Measurements from ENCODE around the gene NDUFB11.

Gene NDUFB11

GRCh38 chrX:47180346-47180745 is 35.8 kb upstream of the NDUFB11 start:
- no peak for FAIRE-seq
- no peak for TF ChIP-seq POLR2A (IDR thresholded peaks at IDR 0.05; ENCODE audit: low read depth, low read length)

GRCh38 chrX:47179928-47180255 is 35.4 kb upstream of the NDUFB11 start:
- FAIRE-seq (no peak), DNase-seq (ENCODE audit: insufficient read length, low spot score) (no peak)
- no peak for TF ChIP-seq POLR2A (IDR thresholded peaks at IDR 0.05; ENCODE audit: low read depth, low read length)

More at GRCh38 chrX:47180346-47180745, 35.8 kb upstream of the NDUFB11 start:
- no peak for DNase-seq (ENCODE audit: insufficient read length, low spot score)

GRCh38 chrX:47179221-47179927 is 34.9 kb upstream of the NDUFB11 start:
- TF ChIP-seq POLR2A (IDR thresholded peaks at IDR 0.05; ENCODE audit: low read depth, low read length): no peak
- DNase-seq (ENCODE audit: insufficient read length, low spot score) (peak; percentile 21), FAIRE-seq (no peak)

- FAIRE-seq: no peak
- TF ChIP-seq POLR2A (IDR thresholded peaks at IDR 0.05; ENCODE audit: low read depth, low read length): no peak
- DNase-seq (ENCODE audit: insufficient read length, low spot score): no peak
These were observed 33.8 kb upstream of the NDUFB11 start for GRCh38 chrX:47178337-47178736.

GRCh38 chrX:47177079-47177478 is 32.6 kb upstream of the NDUFB11 start:
- DNase-seq (ENCODE audit: insufficient read length, low spot score) (no peak), FAIRE-seq (no peak)
- TF ChIP-seq POLR2A (IDR thresholded peaks at IDR 0.05; ENCODE audit: low read depth, low read length): no peak

- no peak for TF ChIP-seq POLR2A (IDR thresholded peaks at IDR 0.05; ENCODE audit: low read depth, low read length)
- FAIRE-seq: no peak
- no peak for DNase-seq (ENCODE audit: insufficient read length, low spot score)
These were observed 31.7 kb upstream of the NDUFB11 start for GRCh38 chrX:47176101-47176740.

- FAIRE-seq (no peak), DNase-seq (ENCODE audit: insufficient read length, low spot score) (no peak)
- no peak for TF ChIP-seq POLR2A (IDR thresholded peaks at IDR 0.05; ENCODE audit: low read depth, low read length)
These were observed 31.1 kb upstream of the NDUFB11 start for GRCh38 chrX:47175588-47175980.

- no peak for FAIRE-seq
- TF ChIP-seq POLR2A (IDR thresholded peaks at IDR 0.05; ENCODE audit: low read depth, low read length): no peak
These were observed 30.5 kb upstream of the NDUFB11 start for GRCh38 chrX:47174846-47175587.

GRCh38 chrX:47174376-47174775 is 29.9 kb upstream of the NDUFB11 start:
- no peak for FAIRE-seq
- no peak for TF ChIP-seq POLR2A (IDR thresholded peaks at IDR 0.05; ENCODE audit: low read depth, low read length)
- no peak for DNase-seq (ENCODE audit: insufficient read length, low spot score)

More at GRCh38 chrX:47174846-47175587, 30.5 kb upstream of the NDUFB11 start:
- DNase-seq (ENCODE audit: insufficient read length, low spot score): no peak

- TF ChIP-seq POLR2A (IDR thresholded peaks at IDR 0.05; ENCODE audit: low read depth, low read length): no peak
- DNase-seq (ENCODE audit: insufficient read length, low spot score): no peak
- FAIRE-seq: no peak
These were observed 28.7 kb upstream of the NDUFB11 start for GRCh38 chrX:47172971-47173792.

- DNase-seq (ENCODE audit: insufficient read length, low spot score) (no peak), FAIRE-seq (no peak)
- TF ChIP-seq POLR2A (IDR thresholded peaks at IDR 0.05; ENCODE audit: low read depth, low read length): no peak
These were observed 28.0 kb upstream of the NDUFB11 start for GRCh38 chrX:47172549-47172948.

- no peak for TF ChIP-seq POLR2A (IDR thresholded peaks at IDR 0.05; ENCODE audit: low read depth, low read length)
- DNase-seq (ENCODE audit: insufficient read length, low spot score) (no peak), FAIRE-seq (no peak)
These were observed 27.5 kb upstream of the NDUFB11 start for GRCh38 chrX:47171996-47172395.

GRCh38 chrX:47170861-47171692 is 26.6 kb upstream of the NDUFB11 start:
- TF ChIP-seq POLR2A (IDR thresholded peaks at IDR 0.05; ENCODE audit: low read depth, low read length): no peak
- DNase-seq (ENCODE audit: insufficient read length, low spot score): no peak
- no peak for FAIRE-seq

All from H54 (cell line).